Measurements from ENCODE around the gene GPHN. TPM values are rescaled to one million over a fixed set of nuclear protein-coding genes. Genes with fewer than 3 reads are reported as not detected.
"Not testable (repeated sequence)": the region's sequence is repeated elsewhere in the genome, so short reads cannot be mapped to it uniquely, and the experiment has no call there.

Gene GPHN
- total RNA-seq, 1 donor from 2014 or later, result 9.4 TPM

DNA sequence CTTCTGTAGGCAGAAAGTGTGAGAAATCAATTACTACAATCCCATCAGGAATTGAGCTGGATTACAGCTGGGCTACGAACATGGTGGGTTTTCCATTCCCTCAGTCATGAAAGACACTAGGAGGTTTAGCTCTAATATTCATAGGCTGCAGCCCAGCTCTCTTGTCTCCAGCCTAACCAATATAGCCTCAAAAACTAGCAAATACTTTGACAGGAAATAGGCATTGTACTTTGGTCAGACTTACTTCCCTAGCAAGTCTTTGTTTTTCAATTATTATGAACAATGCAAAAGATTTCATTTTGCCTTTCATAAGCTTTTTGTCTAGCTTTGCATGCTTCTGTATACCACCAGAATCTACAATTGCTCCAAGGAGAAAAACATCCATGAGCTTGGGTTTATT is 296.2 kb downstream of the GPHN start:
- H3K27ac ChIP-seq (ENCODE audit: low read depth, low read length), result no peak overlapping the region
- peaks cover 0 to 2% (median 0%) of the 10 kb centered on the region in 3 donors for H3K36me3 ChIP-seq (ENCODE audit: control insufficient read depth in 3 of 3, insufficient read depth in 3 of 3, low read length in 3 of 3)
- H3K27me3 ChIP-seq (ENCODE audit: control insufficient read depth in 3 of 3, insufficient read depth in 3 of 3, low read length in 3 of 3), result no peaks in the 10 kb centered on the region
- no peaks in the 10 kb centered on the region for H3K4me1 ChIP-seq (ENCODE audit: control insufficient read depth in 3 of 3, insufficient read depth in 3 of 3, low read length in 3 of 3)
- H3K4me3 ChIP-seq (ENCODE audit: low read length in 3 of 3), result no peak overlapping the region
- H3K9me3 ChIP-seq (ENCODE audit: control insufficient read depth in 3 of 3, low read length in 3 of 3), result no peaks in the 10 kb centered on the region
- H3K9ac ChIP-seq (ENCODE audit: low read depth in 1 of 3, low read length in 3 of 3), result no peak overlapping the region

DNA sequence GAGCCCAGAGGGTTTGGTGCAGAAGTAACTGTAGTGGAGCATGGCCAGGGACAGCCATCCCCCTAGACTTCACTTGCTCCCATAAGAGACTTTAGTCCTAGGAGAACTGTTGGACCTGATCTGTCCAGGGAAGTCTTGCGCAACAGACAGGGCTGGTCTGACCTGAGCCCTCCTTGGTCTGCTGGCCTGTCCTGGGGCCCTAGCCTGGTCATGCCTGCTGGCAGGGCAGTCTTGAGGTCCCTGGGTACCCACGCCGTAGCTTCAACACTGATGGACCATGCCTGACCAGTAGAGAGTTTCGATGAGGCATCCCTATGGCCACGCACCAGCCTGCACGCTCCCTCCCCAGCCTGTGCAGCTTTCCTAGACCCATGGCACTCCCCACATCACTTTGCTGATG is 305.7 kb downstream of the GPHN start:
- Histone ChIP-seq H3K27me3 (ENCODE audit: control insufficient read depth in 3 of 3, insufficient read depth in 3 of 3, low read length in 3 of 3) (no peaks in the 10 kb centered on the region), H3K27ac (ENCODE audit: low read depth, low read length) (no peak overlapping the region), H3K4me3 (ENCODE audit: low read length in 3 of 3) (no peak overlapping the region), H3K36me3 (ENCODE audit: control insufficient read depth in 3 of 3, insufficient read depth in 3 of 3, low read length in 3 of 3) (peaks cover 11 to 12% (median 12%) of the 10 kb centered on the region in 3 donors), H3K9ac (ENCODE audit: low read depth in 1 of 3, low read length in 3 of 3) (no peak overlapping the region), H3K9me3 (ENCODE audit: control insufficient read depth in 3 of 3, low read length in 3 of 3) (peaks cover 0 to 15% (median 4%) of the 10 kb centered on the region in 3 donors), H3K4me1 (ENCODE audit: control insufficient read depth in 3 of 3, insufficient read depth in 3 of 3, low read length in 3 of 3) (no peaks in the 10 kb centered on the region)

- Histone ChIP-seq H3K4me1 (ENCODE audit: control insufficient read depth in 3 of 3, insufficient read depth in 3 of 3, low read length in 3 of 3) (no peaks in the 10 kb centered on the region), H3K9me3 (ENCODE audit: control insufficient read depth in 3 of 3, low read length in 3 of 3) (peaks cover 0 to 15% (median 4%) of the 10 kb centered on the region in 3 donors), H3K9ac (ENCODE audit: low read depth in 1 of 3, low read length in 3 of 3) (no peak overlapping the region)
These were observed 307.7 kb downstream of the GPHN start for GRCh38 chr14:66815687-66816086.

DNA sequence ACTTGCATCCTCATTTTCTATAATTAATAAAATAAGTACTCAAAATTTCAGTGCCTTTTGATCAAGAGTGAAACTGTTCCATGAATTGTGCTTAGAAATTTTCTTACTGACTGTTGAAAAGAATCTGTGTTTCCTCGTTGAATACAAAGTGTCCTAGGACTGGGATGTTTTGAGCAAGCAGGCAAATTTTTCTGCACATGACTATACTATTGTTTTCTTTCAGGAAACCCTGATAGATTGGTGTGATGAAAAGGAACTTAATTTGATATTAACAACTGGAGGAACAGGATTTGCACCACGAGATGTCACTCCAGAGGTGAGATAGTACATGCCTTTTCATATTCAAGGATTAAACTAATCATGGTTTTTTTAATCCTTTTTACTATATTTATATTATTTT is 316.3 kb downstream of the GPHN start:
- Histone ChIP-seq H3K27me3 (ENCODE audit: control insufficient read depth in 3 of 3, insufficient read depth in 3 of 3, low read length in 3 of 3) (no peaks in the 10 kb centered on the region), H3K4me3 (ENCODE audit: low read length in 3 of 3) (no peak overlapping the region), H3K27ac (ENCODE audit: low read depth, low read length) (no peak overlapping the region), H3K4me1 (ENCODE audit: control insufficient read depth in 3 of 3, insufficient read depth in 3 of 3, low read length in 3 of 3) (no peaks in the 10 kb centered on the region), H3K36me3 (ENCODE audit: control insufficient read depth in 3 of 3, insufficient read depth in 3 of 3, low read length in 3 of 3) (no peaks in the 10 kb centered on the region), H3K9me3 (ENCODE audit: control insufficient read depth in 3 of 3, low read length in 3 of 3) (no peaks in the 10 kb centered on the region), H3K9ac (ENCODE audit: low read depth in 1 of 3, low read length in 3 of 3) (no peak overlapping the region)

More at GRCh38 chr14:66815687-66816086, 307.7 kb downstream of the GPHN start:
- Histone ChIP-seq H3K36me3 (ENCODE audit: control insufficient read depth in 3 of 3, insufficient read depth in 3 of 3, low read length in 3 of 3) (peaks cover 11 to 12% (median 12%) of the 10 kb centered on the region in 3 donors), H3K4me3 (ENCODE audit: low read length in 3 of 3) (no peak overlapping the region), H3K27ac (ENCODE audit: low read depth, low read length) (no peak overlapping the region), H3K27me3 (ENCODE audit: control insufficient read depth in 3 of 3, insufficient read depth in 3 of 3, low read length in 3 of 3) (no peaks in the 10 kb centered on the region)

DNA sequence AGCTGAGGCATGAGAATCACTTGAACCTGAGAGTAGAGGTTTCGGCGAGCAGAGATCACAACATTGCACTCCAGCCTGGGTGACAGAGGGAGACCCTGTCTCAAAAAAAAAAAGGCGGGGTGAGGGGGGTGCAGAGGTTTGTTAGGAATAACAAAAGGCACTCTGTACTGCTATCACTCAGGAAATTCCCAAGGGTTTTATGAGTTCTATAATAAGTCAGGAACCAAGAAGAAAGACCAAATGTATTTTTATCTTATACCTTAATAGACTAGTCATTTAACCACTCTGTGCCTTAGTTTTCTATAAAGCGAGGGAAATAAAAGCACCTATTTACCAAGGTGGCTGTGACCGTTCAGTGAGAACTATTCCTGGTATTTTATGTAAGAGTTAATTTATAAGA is 319.2 kb downstream of the GPHN start:
- H3K9me3 ChIP-seq (ENCODE audit: control insufficient read depth in 3 of 3, low read length in 3 of 3), result no peaks in the 10 kb centered on the region
- H3K4me3 ChIP-seq (ENCODE audit: low read length in 3 of 3), result no peak overlapping the region
- H3K9ac ChIP-seq (ENCODE audit: low read depth in 1 of 3, low read length in 3 of 3), result no peak overlapping the region
- H3K36me3 ChIP-seq (ENCODE audit: control insufficient read depth in 3 of 3, insufficient read depth in 3 of 3, low read length in 3 of 3), result no peaks in the 10 kb centered on the region
- no peaks in the 10 kb centered on the region for H3K4me1 ChIP-seq (ENCODE audit: control insufficient read depth in 3 of 3, insufficient read depth in 3 of 3, low read length in 3 of 3)
- no peaks in the 10 kb centered on the region for H3K27me3 ChIP-seq (ENCODE audit: control insufficient read depth in 3 of 3, insufficient read depth in 3 of 3, low read length in 3 of 3)
- no peak overlapping the region for H3K27ac ChIP-seq (ENCODE audit: low read depth, low read length)

DNA sequence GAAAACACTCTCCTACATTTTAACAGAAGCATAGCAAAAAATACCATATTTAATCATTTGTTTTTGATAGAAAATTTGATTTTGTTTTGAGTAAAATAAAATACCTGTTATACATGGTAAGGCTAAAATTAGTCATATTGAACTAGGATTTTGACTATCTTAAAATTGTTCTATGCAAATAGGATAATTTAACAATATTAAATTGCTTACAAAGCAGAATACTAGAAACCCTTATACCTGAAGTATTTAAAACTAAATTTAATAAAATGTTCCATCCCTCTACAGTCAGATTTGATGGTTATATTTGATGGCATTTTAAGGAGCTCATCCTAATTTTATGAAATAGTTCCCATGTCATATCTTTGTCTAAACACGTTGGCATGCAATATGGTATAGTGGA is 323.2 kb downstream of the GPHN start:
- H3K4me3 ChIP-seq (ENCODE audit: low read length in 3 of 3), result no peak overlapping the region
- no peak overlapping the region for H3K27ac ChIP-seq (ENCODE audit: low read depth, low read length)
- no peak overlapping the region for H3K9ac ChIP-seq (ENCODE audit: low read depth in 1 of 3, low read length in 3 of 3)
- H3K27me3 ChIP-seq (ENCODE audit: control insufficient read depth in 3 of 3, insufficient read depth in 3 of 3, low read length in 3 of 3), result no peaks in the 10 kb centered on the region
- no peaks in the 10 kb centered on the region for H3K36me3 ChIP-seq (ENCODE audit: control insufficient read depth in 3 of 3, insufficient read depth in 3 of 3, low read length in 3 of 3)
- H3K4me1 ChIP-seq (ENCODE audit: control insufficient read depth in 3 of 3, insufficient read depth in 3 of 3, low read length in 3 of 3), result no peaks in the 10 kb centered on the region
- H3K9me3 ChIP-seq (ENCODE audit: control insufficient read depth in 3 of 3, low read length in 3 of 3), result no peaks in the 10 kb centered on the region

DNA sequence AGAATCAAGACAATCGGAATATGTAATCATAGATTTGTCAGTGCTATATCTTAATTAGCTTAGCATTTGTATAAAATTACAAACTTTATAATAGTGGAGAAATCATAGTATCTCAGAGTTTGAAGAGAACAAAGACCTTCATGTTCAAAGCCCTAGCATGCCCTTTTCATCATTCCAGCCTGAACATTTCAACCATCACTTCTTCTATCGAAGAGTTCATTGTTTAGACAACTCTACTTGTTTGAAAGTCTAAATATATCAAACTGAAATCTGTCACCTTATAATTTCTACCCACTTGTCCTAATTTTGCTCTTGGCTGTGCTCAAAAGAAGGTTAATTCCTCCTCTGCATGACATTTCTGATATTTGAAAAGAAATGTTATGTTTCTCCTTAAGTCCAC is 325.9 kb downstream of the GPHN start:
- Histone ChIP-seq H3K4me1 (ENCODE audit: control insufficient read depth in 3 of 3, insufficient read depth in 3 of 3, low read length in 3 of 3) (no peaks in the 10 kb centered on the region), H3K9me3 (ENCODE audit: control insufficient read depth in 3 of 3, low read length in 3 of 3) (no peaks in the 10 kb centered on the region), H3K36me3 (ENCODE audit: control insufficient read depth in 3 of 3, insufficient read depth in 3 of 3, low read length in 3 of 3) (no peaks in the 10 kb centered on the region), H3K9ac (ENCODE audit: low read depth in 1 of 3, low read length in 3 of 3) (no peak overlapping the region), H3K27me3 (ENCODE audit: control insufficient read depth in 3 of 3, insufficient read depth in 3 of 3, low read length in 3 of 3) (no peaks in the 10 kb centered on the region), H3K4me3 (ENCODE audit: low read length in 3 of 3) (no peak overlapping the region), H3K27ac (ENCODE audit: low read depth, low read length) (no peak overlapping the region)

DNA sequence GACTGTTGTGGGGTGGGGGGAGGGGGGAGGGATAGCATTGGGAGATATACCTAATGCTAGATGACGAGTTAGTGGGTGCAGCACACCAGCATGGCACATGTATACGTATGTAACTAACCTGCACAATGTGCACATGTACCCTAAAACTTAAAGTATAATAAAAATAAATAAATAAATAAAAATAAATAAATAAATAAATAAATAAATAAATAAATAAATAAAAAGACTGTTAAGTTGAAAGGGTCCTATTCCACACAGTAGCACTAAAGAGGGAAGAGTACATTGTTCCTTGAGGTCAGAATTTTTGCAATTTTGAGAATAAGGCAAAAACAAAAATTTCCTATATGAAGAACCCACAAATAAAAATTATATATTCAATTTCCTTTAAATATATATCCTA is 329.5 kb downstream of the GPHN start:
- H3K9ac ChIP-seq (ENCODE audit: low read depth in 1 of 3, low read length in 3 of 3); H3K4me1 ChIP-seq (ENCODE audit: control insufficient read depth in 3 of 3, insufficient read depth in 3 of 3, low read length in 3 of 3); H3K36me3 ChIP-seq (ENCODE audit: control insufficient read depth in 3 of 3, insufficient read depth in 3 of 3, low read length in 3 of 3); H3K27ac ChIP-seq (ENCODE audit: low read depth, low read length); H3K27me3 ChIP-seq (ENCODE audit: control insufficient read depth in 3 of 3, insufficient read depth in 3 of 3, low read length in 3 of 3); H3K9me3 ChIP-seq (ENCODE audit: control insufficient read depth in 3 of 3, low read length in 3 of 3); H3K4me3 ChIP-seq (ENCODE audit: low read length in 3 of 3): not testable (repeated sequence)

DNA sequence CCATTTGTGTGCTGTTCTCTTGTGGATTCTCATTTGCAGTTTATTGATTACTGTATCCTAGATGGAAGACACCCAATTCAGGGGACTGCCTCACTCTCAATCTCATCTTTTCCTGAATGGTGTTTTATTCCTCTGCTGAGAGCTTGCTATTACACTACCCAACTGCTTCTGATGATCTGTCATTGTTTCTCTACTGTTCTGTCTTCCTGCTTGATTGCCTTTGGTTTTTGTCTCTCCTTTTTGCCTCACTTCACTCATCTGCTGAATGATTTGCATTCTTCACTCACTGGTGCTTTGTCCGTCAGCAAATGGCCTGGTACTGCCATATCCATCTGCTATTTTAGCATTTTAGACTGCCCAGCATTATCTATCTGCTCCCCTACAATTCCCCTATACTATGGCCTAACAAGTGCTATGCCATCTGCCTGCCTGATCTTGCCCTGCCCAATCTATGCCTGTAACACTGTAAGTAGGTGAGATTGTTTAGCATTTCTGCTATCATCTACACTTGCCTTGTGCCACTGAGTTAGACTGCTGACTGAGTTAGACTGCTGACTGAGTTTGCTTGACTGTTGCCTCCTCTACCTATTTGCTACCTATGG is 335.1 kb downstream of the GPHN start:
- Histone ChIP-seq H3K9me3 (ENCODE audit: control insufficient read depth in 3 of 3, low read length in 3 of 3) (no peaks in the 10 kb centered on the region), H3K4me3 (ENCODE audit: low read length in 3 of 3) (no peak overlapping the region), H3K9ac (ENCODE audit: low read depth in 1 of 3, low read length in 3 of 3) (no peak overlapping the region), H3K27ac (ENCODE audit: low read depth, low read length) (no peak overlapping the region), H3K27me3 (ENCODE audit: control insufficient read depth in 3 of 3, insufficient read depth in 3 of 3, low read length in 3 of 3) (no peaks in the 10 kb centered on the region), H3K36me3 (ENCODE audit: control insufficient read depth in 3 of 3, insufficient read depth in 3 of 3, low read length in 3 of 3) (no peaks in the 10 kb centered on the region), H3K4me1 (ENCODE audit: control insufficient read depth in 3 of 3, insufficient read depth in 3 of 3, low read length in 3 of 3) (no peaks in the 10 kb centered on the region)

DNA sequence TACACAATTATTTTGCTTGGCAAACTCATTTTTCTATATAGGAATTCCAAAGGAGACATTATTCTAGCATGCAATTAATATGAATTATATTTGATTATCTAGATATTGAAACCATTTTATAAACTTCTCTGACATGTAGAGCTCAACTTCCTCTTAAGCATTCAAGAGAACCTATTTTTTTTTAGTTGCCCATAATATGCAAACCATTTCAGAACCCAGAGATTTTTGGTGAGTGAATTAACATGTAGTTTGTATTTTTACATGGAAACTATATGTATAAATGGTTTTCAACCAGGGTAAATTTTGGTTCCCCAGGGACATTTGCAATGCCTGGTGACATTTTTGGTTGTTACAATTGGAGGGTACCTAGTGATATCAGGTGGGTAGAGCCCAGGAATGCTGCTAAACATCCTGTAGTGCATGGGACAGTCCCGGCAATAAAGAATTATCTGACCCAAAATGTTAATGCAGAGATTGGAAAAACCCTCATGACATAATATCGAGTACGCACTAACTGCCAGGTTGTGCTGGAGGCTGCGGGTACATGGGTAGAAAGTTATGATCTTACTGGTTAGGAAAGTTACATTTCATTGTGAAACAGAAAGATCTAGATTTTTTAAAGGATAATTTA is 342.4 kb downstream of the GPHN start:
- no peaks in the 10 kb centered on the region for H3K36me3 ChIP-seq (ENCODE audit: control insufficient read depth in 3 of 3, insufficient read depth in 3 of 3, low read length in 3 of 3)
- no peaks in the 10 kb centered on the region for H3K4me1 ChIP-seq (ENCODE audit: control insufficient read depth in 3 of 3, insufficient read depth in 3 of 3, low read length in 3 of 3)
- no peak overlapping the region for H3K27ac ChIP-seq (ENCODE audit: low read depth, low read length)
- no peaks in the 10 kb centered on the region for H3K9me3 ChIP-seq (ENCODE audit: control insufficient read depth in 3 of 3, low read length in 3 of 3)
- H3K9ac ChIP-seq (ENCODE audit: low read depth in 1 of 3, low read length in 3 of 3), result no peak overlapping the region
- no peak overlapping the region for H3K4me3 ChIP-seq (ENCODE audit: low read length in 3 of 3)
- H3K27me3 ChIP-seq (ENCODE audit: control insufficient read depth in 3 of 3, insufficient read depth in 3 of 3, low read length in 3 of 3), result no peaks in the 10 kb centered on the region
